NT2/D1 (cell line): ENCODE data around the gene RPTOR.

Source experiments
- YY1 ChIP-seq: IDR thresholded peaks from 2 replicates; pipeline ENCODE4 v1.6.1; 2011; ENCODE audit not compliant: insufficient read length, insufficient read depth
- ZNF274 ChIP-seq: IDR thresholded peaks from 2 replicates; pipeline ENCODE4 v1.6.1; 2011; ENCODE audit warnings: mild to moderate bottlenecking, low read depth, low read length

GRCh38 chr17:80656590-80656989 lies 112.0 kb downstream of the RPTOR start:
- TF ChIP-seq ZNF274 (no peak), YY1 (no peak)
